Measurements from ENCODE around the gene NOTUM.

NOTUM gene

GRCh38 chr17:81934850-81935708, 25.9 kb downstream of the NOTUM start:
- DNase-seq: no peak

- no peak for DNase-seq
Measured at GRCh38 chr17:81934098-81934757, 26.8 kb downstream of the NOTUM start.

GRCh38 chr17:81933178-81933699, 27.7 kb downstream of the NOTUM start:
- no peak for DNase-seq

- DNase-seq: no peak
Measured at GRCh38 chr17:81932333-81932983, 28.5 kb downstream of the NOTUM start.

- no peak for DNase-seq
Measured at GRCh38 chr17:81931557-81932332, 29.2 kb downstream of the NOTUM start.

GRCh38 chr17:81931189-81931556, 29.8 kb downstream of the NOTUM start:
- no peak for DNase-seq

- DNase-seq: no peak
Measured at GRCh38 chr17:81930142-81931125, 30.6 kb downstream of the NOTUM start.

GRCh38 chr17:81929253-81930141, 31.5 kb downstream of the NOTUM start:
- DNase-seq: no peak

GRCh38 chr17:81928544-81929252, 32.3 kb downstream of the NOTUM start:
- DNase-seq: no peak

GRCh38 chr17:81927653-81928543, 33.1 kb downstream of the NOTUM start, which contains the start of gene MAFG:
MAFG (minus strand) TSS chr17:81927735; CDS start chr17:81923185, 4,550 bp downstream.
- peak; percentile 89 for DNase-seq

- no peak for DNase-seq
Measured at GRCh38 chr17:81927152-81927652, 33.8 kb downstream of the NOTUM start.

- peak; percentile 46 for DNase-seq
Measured at GRCh38 chr17:81926451-81927151, 34.4 kb downstream of the NOTUM start.

- DNase-seq: no peak
Measured at GRCh38 chr17:81925860-81926450, 35.0 kb downstream of the NOTUM start.

GRCh38 chr17:81924557-81925532, 36.1 kb downstream of the NOTUM start:
- DNase-seq: peak; percentile 34

GRCh38 chr17:81923302-81924260, 37.4 kb downstream of the NOTUM start:
- no peak for DNase-seq
